Endothelial cell (in vitro differentiated cells): ENCODE data around the gene PERP. TPM values are rescaled to one million over a fixed set of nuclear protein-coding genes. Genes with fewer than 3 reads are reported as not detected.

ENCODE experiments used
- DNase-seq: peaks from one replicate; pipeline ENCODE4 v3.0.0; 2021; ENCODE audit warnings: low spot score
- H3K27ac Mint-ChIP-seq: one replicate; pipeline ENCODE4 v1.8.0; 2021; ENCODE audit warnings: mixed read lengths, inconsistent platforms; ENCODE audit not compliant: unreplicated experiment
- H3K27me3 Mint-ChIP-seq: one replicate; pipeline ENCODE4 v1.8.0; 2021; ENCODE audit warnings: mild to moderate bottlenecking, moderate library complexity, mixed read lengths, inconsistent platforms; ENCODE audit not compliant: unreplicated experiment
- H3K36me3 Mint-ChIP-seq: one replicate; pipeline ENCODE4 v1.8.0; 2021; ENCODE audit warnings: mild to moderate bottlenecking, low read depth, mixed read lengths, inconsistent platforms; ENCODE audit not compliant: unreplicated experiment
- H3K4me1 Mint-ChIP-seq: one replicate; pipeline ENCODE4 v1.8.0; 2021; ENCODE audit warnings: mild to moderate bottlenecking, mixed read lengths, inconsistent platforms; ENCODE audit not compliant: unreplicated experiment
- H3K4me3 Mint-ChIP-seq: one replicate; pipeline ENCODE4 v1.8.0; 2021; ENCODE audit warnings: mild to moderate bottlenecking, mixed read lengths, inconsistent platforms; ENCODE audit not compliant: unreplicated experiment
- H3K9me3 Mint-ChIP-seq: one replicate; pipeline ENCODE4 v1.8.0; 2021; ENCODE audit warnings: mixed read lengths, inconsistent platforms; ENCODE audit not compliant: unreplicated experiment
- CTCF ChIP-seq: fragments of 200-600 bp; sonication (generic); IDR thresholded peaks from one replicate; pipeline ENCODE4 v1.5.0; 2021; ENCODE audit warnings: antibody characterized with exemption; ENCODE audit not compliant: unreplicated experiment
- total RNA-seq: library from RNA; stranded (reverse); fragmentation: NEBNext Ultra II Directional; extraction: Animal tissue kit (Norgen Biotek cat#: 25700); gene quantifications from one replicate; pipeline ENCODE4 v1.2.1, GENCODE V29; 2021; ENCODE audit not compliant: unreplicated experiment

The PERP gene
- total RNA-seq, 1 donor from 2014 or later: 11.4 TPM

- H3K4me1 Mint-ChIP-seq: no peaks in the 10 kb centered on the region
- H3K4me3 Mint-ChIP-seq: no peak overlapping the region
- no peak overlapping the region for H3K27ac Mint-ChIP-seq
- H3K27me3 Mint-ChIP-seq: peaks cover 2% of the 10 kb centered on the region
- DNase-seq: no peak
- H3K9me3 Mint-ChIP-seq: no peaks in the 10 kb centered on the region
- TF ChIP-seq CTCF: no peak
- no peaks in the 10 kb centered on the region for H3K36me3 Mint-ChIP-seq
Measured at GRCh38 chr6:138116661-138116999, 9.4 kb upstream of the PERP start.

GRCh38 chr6:138115877-138116660 is 8.8 kb upstream of the PERP start:
- no peak overlapping the region for H3K4me3 Mint-ChIP-seq
- no peak overlapping the region for H3K27ac Mint-ChIP-seq
- DNase-seq: peak; percentile 27
- no peaks in the 10 kb centered on the region for H3K4me1 Mint-ChIP-seq
- no peaks in the 10 kb centered on the region for H3K9me3 Mint-ChIP-seq
- peaks cover 2% of the 10 kb centered on the region for H3K27me3 Mint-ChIP-seq
- no peaks in the 10 kb centered on the region for H3K36me3 Mint-ChIP-seq
- peak; percentile 83 for TF ChIP-seq CTCF

- H3K27ac Mint-ChIP-seq: no peak overlapping the region
- no peak for DNase-seq
- H3K27me3 Mint-ChIP-seq: peaks cover 2% of the 10 kb centered on the region
- H3K4me1 Mint-ChIP-seq: no peaks in the 10 kb centered on the region
- no peak for TF ChIP-seq CTCF
- H3K9me3 Mint-ChIP-seq: no peaks in the 10 kb centered on the region
- H3K4me3 Mint-ChIP-seq: no peak overlapping the region
- no peaks in the 10 kb centered on the region for H3K36me3 Mint-ChIP-seq
Measured at GRCh38 chr6:138115201-138115600, 8.0 kb upstream of the PERP start.

GRCh38 chr6:138113588-138114210 is 6.5 kb upstream of the PERP start:
- TF ChIP-seq CTCF: no peak
- Mint-ChIP-seq H3K9me3 (no peaks in the 10 kb centered on the region), H3K4me3 (no peak overlapping the region), H3K27ac (no peak overlapping the region), H3K4me1 (no peaks in the 10 kb centered on the region), H3K27me3 (peaks cover 2% of the 10 kb centered on the region), H3K36me3 (no peaks in the 10 kb centered on the region)
- no peak for DNase-seq

GRCh38 chr6:138110229-138110628 is 3.0 kb upstream of the PERP start:
- Mint-ChIP-seq H3K36me3 (no peaks in the 10 kb centered on the region), H3K9me3 (no peaks in the 10 kb centered on the region), H3K27ac (no peak overlapping the region), H3K4me1 (peaks cover 20% of the 10 kb centered on the region), H3K27me3 (peaks cover 9% of the 10 kb centered on the region), H3K4me3 (no peak overlapping the region)
- DNase-seq: no peak
- no peak for TF ChIP-seq CTCF
